DND-41 (cell line): ENCODE measurements around the gene SH2B3.

ENCODE experiments used
- ATAC-seq: fragments of 200-7000 bp; cut with Tn5 transposase; 3 replicates; pipeline ENCODE4 v1.9.1; 2021; ENCODE audit warnings: low read depth; ENCODE audit not compliant: insufficient read depth
- DNase-seq: peaks from one replicate; pipeline ENCODE4 v3.0.0-alpha.2; 2020
- H2AFZ ChIP-seq: 2 replicates; pipeline ENCODE4 v1.6.0; 2012; ENCODE audit warnings: low read depth, low read length
- H3K27ac ChIP-seq: 2 replicates; pipeline ENCODE4 v1.5.1; 2012; ENCODE audit warnings: low read length, inconsistent platforms
- H3K27me3 ChIP-seq: fragments of 200-600 bp; sonication (generic); 2 replicates; pipeline ENCODE4 v1.6.0; 2012; ENCODE audit warnings: low read length, mild to moderate bottlenecking, inconsistent platforms; ENCODE audit not compliant: insufficient read depth, poor library complexity
- H3K36me3 ChIP-seq: 2 replicates; pipeline ENCODE4 v1.5.1; 2012; ENCODE audit warnings: low read length, inconsistent platforms; ENCODE audit not compliant: insufficient read depth
- H3K4me1 ChIP-seq: 2 replicates; pipeline ENCODE4 v1.5.1; 2012; ENCODE audit warnings: mild to moderate bottlenecking, low read length; ENCODE audit not compliant: insufficient read depth
- H3K4me2 ChIP-seq: 2 replicates; pipeline ENCODE4 v1.6.0; 2012; ENCODE audit warnings: mild to moderate bottlenecking, moderate library complexity, low read length, inconsistent platforms; ENCODE audit not compliant: insufficient read depth
- H3K4me3 ChIP-seq, 2 experiments: fragments of 200-600 bp in 1 of 2; shearing (Covaris generic) in 1 of 2; 2 replicates each; pipeline ENCODE4 v1.5.1; 2012 to 2016; ENCODE audit warnings: inconsistent platforms in 2 of 2, low read length in 2 of 2, mild to moderate bottlenecking in 2 of 2, low read depth in 1 of 2, moderate library complexity in 1 of 2
- H3K79me2 ChIP-seq: 2 replicates; pipeline ENCODE4 v1.6.0; 2012; ENCODE audit warnings: low read length, inconsistent platforms; ENCODE audit not compliant: insufficient read depth
- H3K9ac ChIP-seq: 2 replicates; pipeline ENCODE4 v1.6.0; 2012; ENCODE audit warnings: low read depth, mild to moderate bottlenecking, inconsistent platforms, low read length, moderate library complexity
- H3K9me3 ChIP-seq: 2 replicates; pipeline ENCODE4 v1.5.1; 2012; ENCODE audit warnings: low read length, moderate library complexity, mild to moderate bottlenecking, inconsistent platforms; ENCODE audit not compliant: insufficient read depth, severe bottlenecking
- H4K20me1 ChIP-seq: 2 replicates; pipeline ENCODE4 v1.6.0; 2012; ENCODE audit warnings: low read length; ENCODE audit not compliant: insufficient read depth
- CTCF ChIP-seq: IDR thresholded peaks from 2 replicates; pipeline ENCODE4 v1.5.1; 2012; ENCODE audit warnings: borderline replicate concordance, low read length, moderate library complexity, mild to moderate bottlenecking; ENCODE audit not compliant: poor library complexity, severe bottlenecking; ENCODE audit errors: extremely low read depth
- EZH2 ChIP-seq: IDR thresholded peaks from 3 replicates; pipeline ENCODE4 v1.6.1; 2012; ENCODE audit warnings: borderline replicate concordance, low read depth, mild to moderate bottlenecking, moderate library complexity, low read length, inconsistent platforms; ENCODE audit not compliant: severe bottlenecking

The SH2B3 gene

DNA sequence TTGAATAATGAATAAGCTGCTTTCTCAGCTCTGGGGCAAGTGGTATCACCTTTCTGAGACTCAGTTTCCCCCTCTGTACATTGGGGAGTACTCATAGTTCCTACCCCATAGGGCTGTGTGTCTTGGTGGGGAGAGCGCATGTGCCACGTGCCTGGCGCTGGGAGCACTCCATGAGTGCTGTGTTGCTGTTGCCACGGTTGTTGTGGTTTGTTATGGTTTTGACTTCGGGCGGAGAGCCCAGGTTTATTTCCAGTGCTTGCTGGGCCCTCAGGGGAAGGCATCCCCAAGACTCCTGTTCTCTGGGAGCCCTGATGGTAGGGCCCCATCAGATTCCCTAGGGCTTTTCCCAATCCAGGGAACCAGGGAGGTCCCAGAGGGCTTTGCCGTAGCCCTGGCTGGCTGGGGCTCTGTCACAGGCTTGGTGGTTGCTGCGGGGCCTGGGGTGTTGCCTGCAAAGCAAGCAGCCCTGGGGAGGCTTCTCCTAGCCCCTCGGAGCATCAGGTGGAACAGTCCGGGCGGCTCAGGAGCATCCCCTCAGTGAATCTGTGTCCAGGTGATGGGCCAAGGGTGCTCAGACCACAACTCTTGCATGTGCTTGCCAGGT, 18.6 kb downstream of the SH2B3 start:
- Histone ChIP-seq H3K27ac (no peak overlapping the region), H3K4me2 (no peak overlapping the region), H3K79me2 (peaks cover 43% of the 10 kb centered on the region)

DNA sequence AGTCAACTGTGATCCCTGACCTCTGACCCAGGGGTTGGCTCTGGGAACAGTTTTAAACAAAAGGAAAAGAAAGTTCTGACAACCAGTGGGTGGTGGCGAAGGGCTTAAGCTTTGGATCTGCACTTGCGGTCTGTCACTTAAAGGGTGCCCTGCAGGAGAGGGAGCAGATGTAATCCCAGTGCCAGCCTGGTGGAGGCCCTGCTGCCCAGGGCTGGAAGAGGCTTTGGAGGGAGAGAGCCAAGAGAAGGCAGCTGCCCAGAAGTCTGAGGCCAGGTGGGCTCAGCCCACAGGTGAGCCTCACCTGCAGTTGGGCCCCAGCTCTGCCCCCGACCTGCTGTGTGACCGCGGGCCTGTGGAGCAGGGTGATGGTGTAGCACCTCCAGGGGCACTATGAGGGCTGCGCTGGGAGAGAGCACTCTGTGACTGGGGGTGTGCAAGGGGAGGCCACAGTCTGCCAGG, 19.1 kb downstream of the SH2B3 start:
- Histone ChIP-seq H3K9me3 (no peaks in the 10 kb centered on the region), H3K27me3 (no peaks in the 10 kb centered on the region), H3K4me3 (no peak overlapping the region), H4K20me1 (peaks cover 27% of the 10 kb centered on the region), H3K4me2 (no peak overlapping the region), H3K4me1 (no peaks in the 10 kb centered on the region), H3K27ac (no peak overlapping the region), H3K79me2 (peaks cover 39% of the 10 kb centered on the region), H3K9ac (no peak overlapping the region), H2AFZ (no peak overlapping the region), H3K36me3 (peaks cover 39% of the 10 kb centered on the region)
- TF ChIP-seq EZH2: no peak
- TF ChIP-seq CTCF: no peak
- DNase-seq: no peak
- ATAC-seq: no peak

More for the DNA sequence above, 18.6 kb downstream of the SH2B3 start:
- Histone ChIP-seq H3K36me3 (peaks cover 45% of the 10 kb centered on the region), H3K4me1 (no peaks in the 10 kb centered on the region), H3K27me3 (no peaks in the 10 kb centered on the region), H3K4me3 (no peak overlapping the region), H4K20me1 (peaks cover 25% of the 10 kb centered on the region), H3K9me3 (no peaks in the 10 kb centered on the region), H3K9ac (no peak overlapping the region), H2AFZ (no peak overlapping the region)
- TF ChIP-seq CTCF: no peak
- no peak for TF ChIP-seq EZH2
- ATAC-seq (no peak), DNase-seq (no peak)

DNA sequence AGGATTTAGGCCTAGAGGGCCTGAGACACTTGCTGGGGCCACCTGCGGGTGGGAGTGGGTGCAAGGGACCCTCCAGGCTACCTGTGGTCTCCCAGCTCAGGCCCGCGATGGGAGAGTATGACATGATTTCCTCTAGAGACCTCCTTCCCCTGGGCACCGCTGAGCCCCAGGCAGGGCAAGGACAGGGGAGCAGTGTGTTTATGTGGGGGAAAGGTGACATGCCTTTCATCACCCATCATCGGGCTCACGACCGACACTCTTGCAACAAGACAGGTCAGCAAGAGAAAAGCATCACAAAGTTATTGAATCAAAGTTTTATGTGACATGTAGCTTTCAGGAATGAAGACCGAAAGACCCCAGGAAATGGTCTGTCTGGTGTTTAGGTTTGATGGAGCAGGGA, 19.9 kb downstream of the SH2B3 start:
- H4K20me1 ChIP-seq: peaks cover 35% of the 10 kb centered on the region

More for the DNA sequence above, 19.9 kb downstream of the SH2B3 start:
- H3K79me2 ChIP-seq: peaks cover 34% of the 10 kb centered on the region
- no peaks in the 10 kb centered on the region; the same call in 1 of the 2 replicates for H3K4me1 ChIP-seq
- DNase-seq: no peak
- H2AFZ ChIP-seq: no peak overlapping the region
- H3K27me3 ChIP-seq: no peaks in the 10 kb centered on the region
- no peak for ATAC-seq
- H3K4me2 ChIP-seq: no peak overlapping the region
- TF ChIP-seq CTCF (no peak), EZH2 (no peak)
- H3K4me3 ChIP-seq: no peak overlapping the region
- no peaks in the 10 kb centered on the region for H3K9me3 ChIP-seq
- peaks cover 31% of the 10 kb centered on the region for H3K36me3 ChIP-seq
- no peak overlapping the region for H3K27ac ChIP-seq
- H3K9ac ChIP-seq: no peak overlapping the region
